Measurements from ENCODE around the gene MARVELD1.

- TF ChIP-seq CTCF (IDR thresholded peaks at IDR 0.05) (no peak), REST (IDR thresholded peaks at IDR 0.05; ENCODE audit: insufficient read depth in 1 of 2, low read depth in 2 of 2, low read length in 1 of 2) (no peak), TCF7L2 (IDR thresholded peaks at IDR 0.05; ENCODE audit: low read depth, low read length) (no peak), POLR2AphosphoS5 (IDR thresholded peaks at IDR 0.05; ENCODE audit: low read depth, low read length) (no peak), SIN3A (IDR thresholded peaks at IDR 0.05; ENCODE audit: borderline replicate concordance, insufficient read depth, low read depth, low read length) (no peak)
Measured at GRCh38 chr10:97724341-97724941, 10.9 kb downstream of the MARVELD1 start.

Data from Panc1 (cell line).